IPS-15b (cell line): ENCODE measurements around the gene TAF4.

Source experiments
- H3K27me3 ChIP-seq: one replicate; pipeline ENCODE4 v1.6.1; 2013; ENCODE audit warnings: low read length; ENCODE audit not compliant: control insufficient read depth, insufficient read depth
- H3K36me3 ChIP-seq: one replicate; pipeline ENCODE4 v1.6.1; 2013; ENCODE audit warnings: low read length; ENCODE audit not compliant: control insufficient read depth, insufficient read depth
- H3K4me1 ChIP-seq: one replicate; pipeline ENCODE4 v1.6.1; 2013; ENCODE audit warnings: mild to moderate bottlenecking, low read length; ENCODE audit not compliant: control insufficient read depth, insufficient read depth
- H3K4me3 ChIP-seq: one replicate; pipeline ENCODE4 v1.5.1; 2013; ENCODE audit warnings: low read depth, low read length
- H3K9ac ChIP-seq: one replicate; pipeline ENCODE4 v1.6.1; 2013; ENCODE audit warnings: low read depth, mild to moderate bottlenecking, low read length
- H3K9me3 ChIP-seq: one replicate; pipeline ENCODE4 v1.6.1; 2013; ENCODE audit warnings: mild to moderate bottlenecking, low read length; ENCODE audit not compliant: control insufficient read depth, insufficient read depth

Gene TAF4

DNA sequence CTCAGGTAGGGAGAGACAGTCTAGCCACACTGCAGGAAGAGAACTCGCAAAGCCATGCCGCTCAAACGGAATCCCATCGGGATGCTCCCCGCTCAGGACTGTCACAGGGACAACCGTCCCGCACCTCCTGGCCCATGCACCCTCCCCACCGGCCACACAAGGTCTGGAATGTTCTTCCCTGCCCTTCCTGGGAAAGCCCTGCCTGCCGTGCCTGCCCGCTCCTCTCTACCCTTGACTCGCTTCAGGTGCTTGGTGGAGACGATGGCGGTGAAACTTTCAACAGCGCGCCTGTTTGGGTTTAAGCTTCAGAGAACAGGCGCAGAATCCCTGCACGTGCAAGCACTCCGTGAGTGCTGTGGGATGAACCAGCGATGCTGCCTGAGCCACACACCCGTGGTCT lies 20.6 kb downstream of the TAF4 start:
- peaks cover 9% of the 10 kb centered on the region for H3K4me1 ChIP-seq
- H3K36me3 ChIP-seq, result no peaks in the 10 kb centered on the region
- H3K9me3 ChIP-seq, result no peaks in the 10 kb centered on the region
- no peak overlapping the region for H3K9ac ChIP-seq
- no peak overlapping the region for H3K4me3 ChIP-seq
- no peaks in the 10 kb centered on the region for H3K27me3 ChIP-seq

DNA sequence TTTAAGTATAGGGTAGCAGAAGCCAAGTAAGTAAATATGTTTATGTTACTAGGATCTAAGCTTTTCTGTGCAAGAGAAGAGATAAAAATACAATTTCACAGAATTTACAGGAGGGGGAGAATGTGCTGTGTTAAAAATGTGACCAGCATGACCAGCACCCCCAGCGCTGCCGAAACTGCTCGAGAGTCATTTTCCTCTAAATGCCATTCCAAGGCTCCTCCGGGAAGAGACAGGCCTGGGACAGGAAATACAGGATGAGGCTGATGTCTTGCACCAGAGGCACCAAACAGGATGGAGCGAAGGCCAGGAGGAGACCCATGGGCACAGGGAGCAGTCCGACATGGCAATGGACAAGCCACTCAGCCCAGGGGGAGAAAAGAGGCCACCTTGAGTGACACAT lies 21.1 kb downstream of the TAF4 start:
- H3K36me3 ChIP-seq, result no peaks in the 10 kb centered on the region

DNA sequence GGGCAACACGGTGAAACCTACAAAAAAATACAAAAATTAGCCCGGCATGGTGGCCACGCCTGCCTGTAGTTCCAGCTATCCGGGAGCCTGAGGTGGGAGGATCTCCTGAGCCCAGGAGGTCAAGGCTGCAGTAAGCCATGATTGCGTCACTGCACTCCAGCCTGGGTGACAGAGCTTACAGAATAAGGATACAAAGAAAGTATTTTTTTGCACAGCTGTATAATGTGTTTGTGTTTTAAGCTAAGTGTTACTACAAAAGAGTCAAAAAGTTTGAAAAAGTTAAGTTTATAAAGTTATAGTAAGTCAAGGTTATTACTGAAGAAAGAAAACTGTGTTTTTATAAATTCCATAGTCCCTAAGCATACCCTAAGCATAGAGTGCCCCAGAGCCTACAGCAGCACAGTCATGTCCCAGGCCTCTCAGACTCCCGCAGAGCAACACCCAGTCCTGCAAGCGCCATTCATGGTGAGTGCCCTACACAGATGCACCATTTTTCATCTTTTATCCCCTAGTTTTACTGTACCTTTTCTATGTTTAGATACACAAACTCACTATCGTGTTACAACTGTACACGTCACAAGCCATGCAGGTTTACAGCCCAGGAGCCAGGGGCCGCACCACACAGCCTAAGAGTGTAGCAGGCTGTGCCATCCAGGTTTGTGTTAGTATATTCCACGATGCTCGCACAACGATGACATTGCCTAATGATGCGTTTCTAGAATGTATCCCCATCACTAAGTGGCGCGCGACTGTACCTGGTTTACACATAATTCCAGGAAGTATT lies 22.4 kb downstream of the TAF4 start:
- Histone ChIP-seq H3K4me1 (peaks cover 9% of the 10 kb centered on the region), H3K27me3 (no peaks in the 10 kb centered on the region), H3K36me3 (no peaks in the 10 kb centered on the region), H3K9ac (no peak overlapping the region), H3K4me3 (no peak overlapping the region), H3K9me3 (no peaks in the 10 kb centered on the region)

More for the DNA sequence above, 21.1 kb downstream of the TAF4 start:
- Histone ChIP-seq H3K9me3 (no peaks in the 10 kb centered on the region), H3K4me3 (no peak overlapping the region), H3K9ac (no peak overlapping the region), H3K27me3 (no peaks in the 10 kb centered on the region), H3K4me1 (peaks cover 9% of the 10 kb centered on the region)

DNA sequence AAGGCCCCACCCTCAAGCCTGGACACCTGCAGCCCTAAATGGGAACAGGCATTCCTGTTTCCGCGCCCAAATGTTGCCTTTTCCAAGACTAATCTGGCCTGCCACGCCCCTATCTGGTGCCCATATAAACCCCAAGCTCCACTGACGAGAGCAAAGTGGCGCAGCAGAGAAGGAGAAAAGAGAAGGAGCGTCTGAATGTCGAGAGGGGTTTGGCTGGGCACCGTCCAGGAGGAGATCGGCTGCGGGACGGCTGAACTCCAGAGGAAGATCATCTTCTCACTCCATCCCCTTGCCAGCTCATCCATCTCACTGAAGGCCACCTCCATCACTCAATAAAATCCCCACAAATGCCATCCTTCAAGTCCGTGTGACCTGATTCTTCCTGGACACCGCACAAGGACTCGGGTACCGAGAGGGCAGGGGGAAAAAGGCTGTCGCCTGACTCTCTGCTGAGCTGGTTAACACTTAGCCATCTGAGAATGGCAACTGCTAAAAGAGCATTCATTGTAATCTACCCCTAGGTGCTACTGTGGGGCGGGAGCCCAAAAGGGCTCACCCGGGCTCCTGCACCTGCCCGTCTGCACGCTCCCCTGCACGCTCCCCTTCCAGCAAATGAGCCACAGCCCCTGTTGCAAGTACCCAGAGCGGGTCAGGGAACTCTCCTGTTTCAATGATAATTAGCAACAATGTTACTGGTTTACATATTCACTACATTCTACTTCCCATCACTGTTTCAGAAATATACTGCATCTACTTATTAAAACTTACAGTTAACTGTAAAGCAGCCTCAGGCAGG lies 23.5 kb downstream of the TAF4 start:
- H3K27me3 ChIP-seq, result no peaks in the 10 kb centered on the region
- no peak overlapping the region for H3K9ac ChIP-seq
- peaks cover 4% of the 10 kb centered on the region for H3K36me3 ChIP-seq
- H3K4me1 ChIP-seq, result peaks cover 3% of the 10 kb centered on the region
- H3K9me3 ChIP-seq, result no peaks in the 10 kb centered on the region
- no peak overlapping the region for H3K4me3 ChIP-seq

DNA sequence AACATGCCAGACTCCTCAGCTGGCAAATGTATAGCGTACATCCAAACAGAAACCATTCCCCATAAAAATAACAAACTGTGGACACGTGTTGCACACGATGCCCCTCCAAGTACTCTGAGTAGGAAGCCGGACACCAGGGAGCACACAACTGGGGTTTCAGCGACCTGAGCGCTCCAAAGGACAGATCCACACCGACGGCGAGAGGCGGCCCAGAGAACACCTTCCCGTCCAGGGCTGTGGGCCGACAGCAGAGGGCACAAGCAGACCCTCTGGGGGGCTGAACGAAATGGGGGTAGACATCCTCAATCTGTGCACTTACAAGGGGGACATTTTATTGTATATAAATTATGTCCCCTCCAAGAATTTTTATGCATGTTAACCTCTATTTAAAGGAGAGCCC lies 24.7 kb downstream of the TAF4 start:
- Histone ChIP-seq H3K4me1 (peaks cover under 1% of the 10 kb centered on the region), H3K9ac (no peak overlapping the region), H3K36me3 (peaks cover 4% of the 10 kb centered on the region), H3K9me3 (no peaks in the 10 kb centered on the region), H3K4me3 (no peak overlapping the region), H3K27me3 (no peaks in the 10 kb centered on the region)

DNA sequence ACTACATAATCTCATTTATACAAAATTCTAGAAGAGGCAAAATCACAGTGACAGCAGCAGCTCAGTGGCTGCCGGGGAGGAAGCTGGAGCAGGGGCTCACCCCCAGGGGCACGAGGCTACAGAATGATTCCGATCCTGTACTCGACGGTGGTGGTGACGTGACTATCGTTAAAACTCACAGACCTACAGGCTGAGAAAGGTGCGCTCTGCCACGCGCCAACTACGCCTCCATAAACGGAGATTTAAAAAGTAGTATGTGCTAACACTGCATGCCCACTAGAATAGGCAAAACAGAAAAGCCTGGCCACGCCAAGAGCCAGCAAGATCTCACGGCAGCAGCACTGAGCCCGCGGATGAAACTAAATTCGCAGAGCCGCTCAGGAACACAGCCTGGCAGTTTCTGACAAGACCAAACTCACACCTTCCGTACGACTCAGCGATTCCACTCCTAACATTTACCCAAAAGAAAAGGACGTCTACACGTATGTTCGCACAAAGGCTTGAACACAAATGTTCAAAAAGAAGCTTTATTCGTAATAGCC lies 25.2 kb downstream of the TAF4 start:
- no peaks in the 10 kb centered on the region for H3K4me1 ChIP-seq
- H3K36me3 ChIP-seq, result peaks cover 4% of the 10 kb centered on the region
- no peak overlapping the region for H3K4me3 ChIP-seq

DNA sequence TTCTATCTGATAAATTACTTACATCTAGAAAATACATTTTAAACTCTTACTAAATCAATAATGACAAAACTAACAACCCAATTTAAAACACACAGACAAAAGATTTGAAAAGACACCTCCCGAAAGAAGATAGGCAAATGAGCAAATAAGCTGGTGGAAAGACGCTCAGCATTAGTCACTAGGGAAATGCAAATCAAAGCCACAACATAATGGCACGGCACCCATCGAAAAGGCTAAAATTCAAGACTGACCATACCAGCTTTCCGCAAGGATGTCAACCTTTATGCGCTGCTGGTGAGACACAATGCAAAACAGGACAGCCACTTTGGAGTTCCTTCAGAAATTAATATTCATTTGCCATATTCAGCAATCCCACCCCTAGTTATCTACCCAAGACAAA lies 25.9 kb downstream of the TAF4 start:
- Histone ChIP-seq H3K9me3 (no peaks in the 10 kb centered on the region), H3K4me1 (no peaks in the 10 kb centered on the region), H3K36me3 (peaks cover 4% of the 10 kb centered on the region), H3K9ac (no peak overlapping the region), H3K4me3 (no peak overlapping the region), H3K27me3 (no peaks in the 10 kb centered on the region)

More for the DNA sequence above, 25.2 kb downstream of the TAF4 start:
- Histone ChIP-seq H3K9ac (no peak overlapping the region), H3K27me3 (no peaks in the 10 kb centered on the region), H3K9me3 (no peaks in the 10 kb centered on the region)

DNA sequence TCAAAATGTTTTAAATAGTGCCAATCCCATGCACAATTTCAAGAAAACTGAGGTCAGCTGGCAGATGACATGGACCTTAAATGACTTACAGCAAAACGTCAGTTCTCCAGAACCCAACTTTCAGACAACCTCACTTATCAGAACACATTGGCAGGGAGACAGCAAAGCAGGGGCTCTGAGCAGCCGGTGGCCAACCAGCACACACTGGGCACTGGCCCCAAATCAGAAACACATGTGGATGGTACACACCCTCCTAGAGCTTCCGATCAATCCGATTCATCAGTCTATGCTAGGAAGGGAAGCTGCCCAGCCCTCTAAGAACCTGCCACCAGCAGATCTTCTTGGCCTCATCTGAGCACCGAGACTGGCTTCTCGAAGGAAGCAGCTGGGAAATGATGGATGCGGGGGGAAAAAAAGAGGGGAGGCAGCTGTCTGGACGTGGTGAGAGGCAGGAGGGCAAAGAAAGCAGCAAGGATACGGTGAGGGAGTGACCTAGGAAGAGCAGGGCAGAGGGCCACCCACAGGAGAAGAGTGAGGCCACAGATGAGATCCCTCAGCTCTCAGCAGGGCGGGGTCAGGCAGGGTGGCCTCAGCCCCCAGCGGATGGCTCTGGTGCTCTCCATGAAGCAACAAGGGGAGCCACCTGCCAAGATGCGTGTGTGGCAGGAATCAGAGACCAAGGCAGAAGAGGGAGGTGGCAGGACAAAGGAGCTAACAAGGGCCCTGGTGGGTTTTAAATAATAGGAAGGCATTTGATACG lies 32.9 kb downstream of the TAF4 start:
- H3K9me3 ChIP-seq, result no peaks in the 10 kb centered on the region

DNA sequence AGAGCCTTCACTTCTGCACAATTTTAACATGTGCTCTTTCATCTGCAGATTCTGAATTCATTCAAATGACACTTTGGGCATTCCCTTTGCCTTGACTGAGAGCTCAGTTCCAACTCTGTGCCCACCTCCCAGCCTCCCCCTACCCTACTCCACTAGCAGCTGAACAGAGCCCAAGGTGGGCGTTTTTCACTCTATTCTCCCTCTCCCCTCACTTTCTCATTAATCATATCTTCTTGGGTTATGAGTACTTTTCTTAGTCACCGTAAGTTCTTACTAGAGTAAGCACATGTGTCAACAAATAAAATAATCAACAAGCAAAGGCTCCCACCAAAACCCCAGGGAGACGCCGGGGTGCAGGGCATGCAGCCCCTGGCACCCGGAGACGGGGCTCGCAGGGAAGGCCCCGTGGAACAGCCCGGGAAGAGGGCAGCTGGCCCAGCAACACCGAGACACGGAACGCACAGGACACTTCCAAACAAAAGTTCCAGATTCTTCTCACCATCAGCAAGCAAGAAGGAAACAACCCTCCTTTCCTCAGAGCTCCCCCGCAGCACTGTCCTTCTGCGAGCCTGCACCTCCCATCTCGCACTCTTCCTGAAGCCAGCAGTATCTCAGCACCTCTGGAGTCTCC lies 34.1 kb downstream of the TAF4 start:
- no peak overlapping the region for H3K9ac ChIP-seq
- H3K4me3 ChIP-seq, result no peak overlapping the region

More for the DNA sequence above, 32.9 kb downstream of the TAF4 start:
- peaks cover 4% of the 10 kb centered on the region for H3K36me3 ChIP-seq
- H3K4me3 ChIP-seq, result no peak overlapping the region
- H3K9ac ChIP-seq, result no peak overlapping the region
- no peaks in the 10 kb centered on the region for H3K4me1 ChIP-seq
- H3K27me3 ChIP-seq, result no peaks in the 10 kb centered on the region

DNA sequence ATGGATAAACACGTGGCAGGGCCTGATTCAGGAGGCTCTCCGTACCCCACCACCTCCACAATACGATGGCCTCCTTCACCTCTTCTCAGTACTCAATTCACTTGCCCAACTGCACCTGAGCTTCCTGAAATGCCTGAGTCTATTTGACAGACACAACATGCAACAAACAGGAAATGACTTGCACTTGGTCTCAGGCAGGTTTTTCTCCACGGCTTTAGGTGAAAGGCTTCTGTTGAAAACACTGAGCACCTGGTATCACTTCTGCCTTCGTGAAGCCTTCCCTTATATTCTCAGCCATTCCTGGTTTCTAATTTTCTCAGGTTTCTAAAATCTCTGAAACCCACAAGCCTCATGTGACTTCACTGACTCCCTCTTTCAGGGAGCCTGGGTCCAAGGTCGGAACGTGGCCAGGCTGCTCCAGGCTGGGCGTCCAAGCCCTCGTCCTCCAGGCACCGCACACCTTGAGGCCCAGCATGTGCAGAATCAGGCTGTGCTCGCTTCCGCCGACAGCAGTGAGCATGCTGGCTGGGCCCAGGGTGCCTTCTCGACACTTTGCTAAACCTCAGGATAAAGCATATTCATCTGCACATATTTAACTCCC lies 34.7 kb downstream of the TAF4 start:
- H3K4me3 ChIP-seq, result no peak overlapping the region
- no peak overlapping the region for H3K9ac ChIP-seq

More for the DNA sequence above, 34.1 kb downstream of the TAF4 start:
- H3K36me3 ChIP-seq, result no peaks in the 10 kb centered on the region
- peaks cover 8% of the 10 kb centered on the region for H3K4me1 ChIP-seq
- H3K27me3 ChIP-seq, result no peaks in the 10 kb centered on the region
- no peaks in the 10 kb centered on the region for H3K9me3 ChIP-seq

DNA sequence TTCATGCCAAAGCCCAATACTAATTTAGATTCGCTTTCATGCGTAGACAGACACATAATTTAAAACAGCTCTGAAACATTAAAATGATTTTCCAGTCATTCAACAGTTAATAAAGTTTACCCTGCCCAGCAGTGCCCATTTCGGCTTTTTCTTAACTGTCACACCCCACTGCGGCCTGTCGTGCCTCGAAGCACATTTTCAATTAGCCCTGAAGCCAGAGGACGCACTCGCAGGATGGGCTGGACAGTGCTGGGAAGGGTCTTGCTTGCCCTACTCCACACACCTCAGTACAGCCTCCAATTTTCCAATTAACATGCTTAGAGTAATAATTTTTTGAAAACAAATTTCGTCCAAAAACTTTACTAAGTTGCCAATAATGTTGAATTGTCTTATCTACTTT lies 35.3 kb downstream of the TAF4 start:
- Histone ChIP-seq H3K4me1 (peaks cover 13% of the 10 kb centered on the region), H3K9me3 (no peaks in the 10 kb centered on the region), H3K27me3 (no peaks in the 10 kb centered on the region), H3K4me3 (no peak overlapping the region), H3K9ac (no peak overlapping the region), H3K36me3 (no peaks in the 10 kb centered on the region)

More for the DNA sequence above, 34.7 kb downstream of the TAF4 start:
- Histone ChIP-seq H3K4me1 (peaks cover 13% of the 10 kb centered on the region), H3K9me3 (no peaks in the 10 kb centered on the region), H3K27me3 (no peaks in the 10 kb centered on the region), H3K36me3 (no peaks in the 10 kb centered on the region)
